Adrenal gland (tissue), 12 donors: ENCODE results near the gene DUSP3. TPM values are rescaled to one million over a fixed set of nuclear protein-coding genes. Genes with fewer than 3 reads are reported as not detected.

Source experiments
- DNase-seq, 7 donors: peaks; one replicate each; pipeline ENCODE4 v3.0.0-alpha.2; 2019 to 2020
- H3K27ac ChIP-seq, 5 donors: fragments of 200-600 bp; sonication (generic) in 4 of 5; 1 replicate in 3 of 5; 2 replicates in 2 of 5; pipeline versions ENCODE4 v1.5.1 to v1.8.0; 2016 to 2020; ENCODE audit warnings: mild to moderate bottlenecking in 1 of 5
- H3K27me3 ChIP-seq: fragments of 200-600 bp; 2 replicates; pipeline ENCODE4 v1.8.0; 2021
- H3K36me3 ChIP-seq, 2 donors: fragments of 200-600 bp; replicated peaks in 1 of 2; 1 replicate in 1 of 2; 2 replicates in 1 of 2; pipeline versions ENCODE4 v1.5.1 to v1.8.0; 2018 to 2022
- H3K4me1 ChIP-seq, 2 donors: fragments of 200-600 bp; replicated peaks in 1 of 2; 1 replicate in 1 of 2; 2 replicates in 1 of 2; pipeline versions ENCODE4 v1.5.1 to v1.8.0; 2018 to 2021
- H3K4me3 ChIP-seq, 4 donors: fragments of 200-600 bp; sonication (generic) in 3 of 4; one replicate each; pipeline ENCODE4 v1.5.1; 2016 to 2018
- H3K9me3 ChIP-seq, 3 donors: fragments of 200-600 bp; sonication (generic) in 1 of 3; replicated peaks in 1 of 3; 1 replicate in 2 of 3; 2 replicates in 1 of 3; pipeline versions ENCODE4 v1.5.1 to v1.8.0; 2016 to 2021
- CTCF ChIP-seq, 6 experiments: fragments of 450-650 bp in 4 of 6; fragments of 200-600 bp in 2 of 6; sonication (generic) in 1 of 6; IDR thresholded peaks; 1 replicate in 5 of 6; 2 replicates in 1 of 6; pipeline versions ENCODE4 v1.5.1 to v1.8.0; 2016 to 2021; ENCODE audit warnings: antibody characterized with exemption in 6 of 6, mild to moderate bottlenecking in 2 of 6, moderate library complexity in 1 of 6
- POLR2A ChIP-seq, 2 donors: fragments of 450-650 bp; IDR thresholded peaks; one replicate each; pipeline ENCODE4 v1.6.1; 2017; ENCODE audit warnings: antibody characterized with exemption in 2 of 2, mild to moderate bottlenecking in 2 of 2, moderate library complexity in 1 of 2
- WGBS, 4 donors: extraction: QIAGEN DNeasy Blood & Tissue Kit in 2 of 4; methylation state at CpG; one replicate each; pipeline versions ENCODE4 v1.1.5 to v1.1.7; 2013 to 2017; 5-methylcytosine and 5-hydroxymethylcytosine counted together
- intact Hi-C, 2 donors: fragments of 100-400 bp; cut with DNase I; formaldehyde crosslinking; loops; one replicate each; pipeline versions ENCODE4 v1.14.1 to v1.15.0; 2022 to 2023
- polyA plus RNA-seq, 3 donors: library from polyadenylated mRNA; stranded (reverse); fragments of 200-250 nt in 2 of 3; fragments of 350-450 nt in 1 of 3; fragmentation: Illumina TruSeq in 1 of 3; extraction: RNeasy Lipid Tissue Mini Kit (QIAGEN cat#74804) in 1 of 3; gene quantifications; one replicate each; pipeline ENCODE4 v1.2.3, GENCODE V29; 2013 to 2014
- total RNA-seq, 9 donors: library from RNA; depleted of rRNA in 4 of 9; stranded (reverse); fragments of >200 nt in 4 of 9; fragments of 120-200 nt in 1 of 9; fragmentation: NEBNext Ultra II Directional in 1 of 9; extraction: Animal tissue kit (Norgen Biotek cat#: 25700) in 1 of 9; gene quantifications; one replicate each; pipeline versions ENCODE4 v1.1.0 to v1.2.4, GENCODE V29; 2013 to 2023
- donor health status: healthy with polysubstance abuse.
- donor health status: Bipolar disorder and iron deficiency.
- donor health status: DM: yes; HTN: yes; CAD: no.
- donor health status: DM: no; HTN: no; CAD: no.
- donor health status: DM: no; HTN: no; CAD: no.
- donor health status: DM: yes; HTN: yes; CAD: no.

Gene DUSP3
- total and polyA plus RNA-seq, 12 donors, result 56.3 to 136 (median 79.5) TPM

- H3K27me3 ChIP-seq, result no peaks in the 10 kb centered on the region
- H3K4me1 ChIP-seq, result peaks cover 0 to 18% of the 10 kb centered on the region in 2 donors
- H3K9me3 ChIP-seq, result no peaks in the 10 kb centered on the region
- WGBS, 4 donors, result 82 to 98% (median 86%) methylated on average over 7 to 16 of the region's 16 CpGs
- peaks cover 0 to 65% of the 10 kb centered on the region in 2 donors for H3K36me3 ChIP-seq
- no peak overlapping the region for H3K4me3 ChIP-seq
- TF ChIP-seq POLR2A (IDR thresholded peaks at IDR 0.05), result no peak
- TF ChIP-seq CTCF (IDR thresholded peaks at IDR 0.05), result no peak
- peak overlapping the region in 1 of 5 donors; percentile 41 for H3K27ac ChIP-seq
- intact Hi-C loops, result loop anchor here in 1 of 2 donors (10.0 kb wide), 1 partner anchor 75 kb away; the partner anchor contains the start of gene CD300LG
- no peak for DNase-seq
Measured at GRCh38 chr17:43769426-43769825, 9.4 kb downstream of the DUSP3 start.

- H3K27me3 ChIP-seq, result no peaks in the 10 kb centered on the region
- intact Hi-C loops, result loop anchor here in 1 of 2 donors (10.0 kb wide), 1 partner anchor 76 kb away; the partner anchor contains the start of gene CD300LG
- peaks cover 0 to 18% of the 10 kb centered on the region in 2 donors for H3K4me1 ChIP-seq
- no peak for DNase-seq
- no peaks in the 10 kb centered on the region for H3K9me3 ChIP-seq
- H3K27ac ChIP-seq, result peak overlapping the region in 2 of 5 donors; percentile 36 to 41
- no peak overlapping the region for H3K4me3 ChIP-seq
- TF ChIP-seq CTCF (IDR thresholded peaks at IDR 0.05) (no peak), POLR2A (IDR thresholded peaks at IDR 0.05) (no peak)
- WGBS, 4 donors, result 85 to 89% (median 87%) methylated on average over 7 of the region's 7 CpGs
- H3K36me3 ChIP-seq, result peaks cover 0 to 61% of the 10 kb centered on the region in 2 donors
Measured at GRCh38 chr17:43768943-43769342, 9.8 kb downstream of the DUSP3 start.

GRCh38 chr17:43768382-43768781 is 10.4 kb downstream of the DUSP3 start:
- TF ChIP-seq POLR2A (IDR thresholded peaks at IDR 0.05) (no peak), CTCF (IDR thresholded peaks at IDR 0.05) (no peak)
- intact Hi-C loops, result loop anchor here in 1 of 2 donors (10.0 kb wide), 1 partner anchor 76 kb away; the partner anchor contains the start of gene CD300LG
- WGBS, 4 donors, result 56 to 83% (median 62%) methylated on average over 9 of the region's 9 CpGs

GRCh38 chr17:43767713-43768059 is 11.1 kb downstream of the DUSP3 start:
- Histone ChIP-seq H3K4me1 (peaks cover 0 to 14% of the 10 kb centered on the region in 2 donors), H3K4me3 (no peak overlapping the region), H3K36me3 (peaks cover 0 to 48% of the 10 kb centered on the region in 2 donors), H3K9me3 (no peaks in the 10 kb centered on the region), H3K27ac (no peak overlapping the region), H3K27me3 (no peaks in the 10 kb centered on the region)
- 74 to 82% (median 78%) methylated on average over 5 of the region's 5 CpGs for WGBS, 4 donors
- intact Hi-C loops, result loop anchor here in 1 of 2 donors (10.0 kb wide), 1 partner anchor 77 kb away; the partner anchor contains the start of gene CD300LG
- TF ChIP-seq CTCF (IDR thresholded peaks at IDR 0.05), result no peak
- no peak for TF ChIP-seq POLR2A (IDR thresholded peaks at IDR 0.05)
- peak in 1 of 7 donors; percentile 50 for DNase-seq

More at GRCh38 chr17:43768382-43768781, 10.4 kb downstream of the DUSP3 start:
- peak in 4 of 7 donors; percentile 40 to 63 (median 54) for DNase-seq
- Histone ChIP-seq H3K4me3 (no peak overlapping the region), H3K36me3 (peaks cover 0 to 55% of the 10 kb centered on the region in 2 donors), H3K27me3 (no peaks in the 10 kb centered on the region), H3K27ac (peak overlapping the region in 1 of 5 donors; percentile 36), H3K4me1 (peaks cover 0 to 18% of the 10 kb centered on the region in 2 donors), H3K9me3 (no peaks in the 10 kb centered on the region)
